HepG2 (cell line): ENCODE data around the gene TCF20. TPM values are rescaled to one million over a fixed set of nuclear protein-coding genes. Genes with fewer than 3 reads are reported as not detected.
A peak's percentile ranks its signal among the peaks of the same experiment; 100 is the strongest.

Source experiments
- ATF1 ChIP-seq: IDR thresholded peaks from 2 replicates; pipeline ENCODE4 v1.6.1; 2016; ENCODE audit warnings: mild to moderate bottlenecking, control low read depth
- EP300 ChIP-seq, 3 experiments: sonication (generic) in 1 of 3; formaldehyde crosslinking in 1 of 3; IDR thresholded peaks; 2 replicates each; pipeline versions ENCODE4 v1.5.1 to v1.6.1; 2011 to 2020; ENCODE audit warnings: low read depth in 2 of 3, low read length in 2 of 3, borderline replicate concordance in 1 of 3, improper control_type of control experiment in 1 of 3, mild to moderate bottlenecking in 1 of 3, missing genetic modification reagents in 1 of 3, moderate library complexity in 1 of 3
- FOSL1 ChIP-seq: sonication (generic); formaldehyde crosslinking; IDR thresholded peaks from 2 replicates; pipeline ENCODE4 v1.9.0; 2021; ENCODE audit warnings: missing genetic modification reagents, borderline replicate concordance
- GFI1 ChIP-seq: sonication (generic); formaldehyde crosslinking; IDR thresholded peaks from 2 replicates; pipeline ENCODE4 v1.5.0; 2020; ENCODE audit warnings: missing genetic modification reagents, mild to moderate bottlenecking, borderline replicate concordance
- KAT2B ChIP-seq: fragments of 150-350 bp; IDR thresholded peaks from 2 replicates; pipeline ENCODE4 v1.6.1; 2014; ENCODE audit warnings: low read depth, low read length, borderline replicate concordance
- RELA ChIP-seq: sonication (generic); formaldehyde crosslinking; IDR thresholded peaks from 2 replicates; pipeline ENCODE4 v1.4.0; 2020; ENCODE audit warnings: missing genetic modification reagents
- SOX13 ChIP-seq, 3 experiments: fragments of 450-650 bp in 1 of 3; sonication (generic) in 1 of 3; formaldehyde crosslinking in 1 of 3; IDR thresholded peaks in 2 of 3; conservative IDR thresholded peaks in 1 of 3; 2 replicates each; pipeline versions ENCODE4 v1.5.0 to v1.6.1; 2016 to 2020; ENCODE audit warnings: antibody characterized with exemption in 1 of 3, mild to moderate bottlenecking in 1 of 3, missing compliant biosample characterization in 1 of 3, missing genetic modification reagents in 1 of 3, moderate library complexity in 1 of 3
- TEAD2 ChIP-seq: sonication (generic); formaldehyde crosslinking; IDR thresholded peaks from 2 replicates; pipeline ENCODE4 v1.9.0; 2021; ENCODE audit warnings: missing genetic modification reagents
- ZNF644 ChIP-seq: IDR thresholded peaks from 2 replicates; pipeline ENCODE4 v1.6.1; 2016; ENCODE audit warnings: low read depth
- polyA plus RNA-seq, 8 experiments: library from polyadenylated mRNA; depleted of rRNA in 3 of 8; stranded (reverse) in 7 of 8; unstranded in 1 of 8; fragments of >200 nt; fragmentation: Illumina TruSeq in 4 of 8; extraction: Trizol in 4 of 8; gene quantifications; 2 replicates each; pipeline versions ENCODE4 v1.2.1 to v1.2.3, GENCODE V29; 2011 to 2016; ENCODE audit warnings: low read depth in 4 of 8, missing spikeins in 1 of 8, mixed read lengths in 1 of 8; ENCODE audit not compliant: insufficient read depth in 1 of 8
- total RNA-seq, 5 experiments: library from RNA; depleted of rRNA; stranded (reverse); fragments of >200 nt; fragmentation: Illumina TruSeq; extraction: Trizol; gene quantifications; 2 replicates each; pipeline ENCODE4 v1.2.3, GENCODE V29; 2016; ENCODE audit warnings: low read depth in 1 of 5
- TF ChIP-seq, protein P1 (sequence below): sonication (generic); formaldehyde crosslinking; IDR thresholded peaks from 2 replicates; pipeline ENCODE4 v1.4.0; 2020; ENCODE audit warnings: missing genetic modification reagents, borderline replicate concordance
- TF ChIP-seq, protein P2 (sequence below): sonication (generic); formaldehyde crosslinking; conservative IDR thresholded peaks from 2 replicates; pipeline ENCODE4 v1.4.0; 2020; ENCODE audit warnings: missing genetic modification reagents
- TF ChIP-seq, protein P3 (sequence below): sonication (generic); formaldehyde crosslinking; IDR thresholded peaks from 2 replicates; pipeline ENCODE4 v1.4.0; 2020; ENCODE audit warnings: missing genetic modification reagents
- TF ChIP-seq, protein P4 (sequence below): sonication (generic); formaldehyde crosslinking; IDR thresholded peaks from 2 replicates; pipeline ENCODE4 v1.8.1; 2022; ENCODE audit warnings: mild to moderate bottlenecking, missing genetic modification reagents
- TF ChIP-seq, protein P5 (sequence below), 2 experiments: sonication (generic) in 1 of 2; formaldehyde crosslinking in 1 of 2; IDR thresholded peaks; 2 replicates each; pipeline versions ENCODE4 v1.4.0 to v1.6.1; 2018 to 2020; ENCODE audit warnings: missing genetic modification reagents in 2 of 2, borderline replicate concordance in 1 of 2, low read depth in 1 of 2, mild to moderate bottlenecking in 1 of 2, missing biosample characterization in 1 of 2

TCF20 gene
- total and polyA plus RNA-seq, 2 of the 13 experiments (the other 11 are each of a cell fraction or from before 2014, with no cell fraction given): 12.8 to 23.7 TPM

DNA sequence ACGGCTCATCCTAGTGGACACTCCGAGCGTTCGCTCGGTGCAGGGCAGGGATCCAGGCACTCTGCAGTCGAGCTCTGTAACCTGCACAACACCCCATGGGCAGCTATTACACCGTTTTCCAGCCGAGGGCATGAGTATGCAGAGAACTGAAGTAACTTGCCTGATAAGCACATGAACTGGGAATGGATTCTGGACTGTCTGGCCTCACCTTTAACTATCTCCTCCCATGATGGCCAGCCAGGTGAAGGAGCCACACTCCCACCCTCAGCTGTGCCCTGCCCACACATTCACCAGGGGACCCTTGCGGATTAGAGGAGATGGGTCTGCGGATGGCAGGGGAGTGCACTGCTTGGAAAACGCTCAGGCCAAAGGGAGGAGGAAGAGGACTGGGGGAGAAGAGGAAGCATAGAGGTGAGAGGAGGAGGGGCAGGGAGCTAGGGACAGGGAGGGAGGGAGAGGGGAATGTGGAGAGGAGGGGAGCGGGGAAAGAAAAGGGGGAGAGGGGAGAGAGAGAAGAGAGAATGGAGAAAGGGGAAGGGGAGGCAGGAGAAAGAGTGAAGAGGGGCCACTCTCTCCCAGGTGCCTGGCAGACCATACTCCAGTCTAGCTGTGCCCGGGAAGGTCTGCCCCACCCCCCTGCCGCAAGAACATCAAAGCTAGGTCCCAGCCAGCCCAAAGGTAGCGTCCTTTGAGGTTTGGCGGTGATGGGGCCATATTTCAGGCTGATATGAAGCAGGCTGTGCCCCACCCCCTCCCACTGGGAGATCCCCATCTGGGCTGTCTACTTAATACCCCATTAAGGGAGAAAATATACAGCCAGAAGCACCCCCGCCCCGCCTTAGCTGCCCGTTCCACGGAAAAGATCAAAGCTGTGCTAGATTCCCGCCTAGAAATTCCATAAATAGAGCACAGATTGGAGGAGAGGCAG, 33.2 kb upstream of the TCF20 start (continued):
- TF ChIP-seq SOX13 (IDR thresholded peaks at IDR 0.05): no peak
- 0 out of 4 replicates have a peak, but pooled peaks of 1 of the 2 experiments have one; percentile 10 for TF ChIP-seq SOX13 (CRISPR knock-in tag; conservative IDR thresholded peaks at IDR 0.05 in 1 of 2, IDR thresholded peaks at IDR 0.05 in 1 of 2)
- 0 out of 2 replicates have a peak, but pooled peaks have one; percentile 10 for TF ChIP-seq ZNF644 (CRISPR knock-in tag)
- TF ChIP-seq, protein P1, sequence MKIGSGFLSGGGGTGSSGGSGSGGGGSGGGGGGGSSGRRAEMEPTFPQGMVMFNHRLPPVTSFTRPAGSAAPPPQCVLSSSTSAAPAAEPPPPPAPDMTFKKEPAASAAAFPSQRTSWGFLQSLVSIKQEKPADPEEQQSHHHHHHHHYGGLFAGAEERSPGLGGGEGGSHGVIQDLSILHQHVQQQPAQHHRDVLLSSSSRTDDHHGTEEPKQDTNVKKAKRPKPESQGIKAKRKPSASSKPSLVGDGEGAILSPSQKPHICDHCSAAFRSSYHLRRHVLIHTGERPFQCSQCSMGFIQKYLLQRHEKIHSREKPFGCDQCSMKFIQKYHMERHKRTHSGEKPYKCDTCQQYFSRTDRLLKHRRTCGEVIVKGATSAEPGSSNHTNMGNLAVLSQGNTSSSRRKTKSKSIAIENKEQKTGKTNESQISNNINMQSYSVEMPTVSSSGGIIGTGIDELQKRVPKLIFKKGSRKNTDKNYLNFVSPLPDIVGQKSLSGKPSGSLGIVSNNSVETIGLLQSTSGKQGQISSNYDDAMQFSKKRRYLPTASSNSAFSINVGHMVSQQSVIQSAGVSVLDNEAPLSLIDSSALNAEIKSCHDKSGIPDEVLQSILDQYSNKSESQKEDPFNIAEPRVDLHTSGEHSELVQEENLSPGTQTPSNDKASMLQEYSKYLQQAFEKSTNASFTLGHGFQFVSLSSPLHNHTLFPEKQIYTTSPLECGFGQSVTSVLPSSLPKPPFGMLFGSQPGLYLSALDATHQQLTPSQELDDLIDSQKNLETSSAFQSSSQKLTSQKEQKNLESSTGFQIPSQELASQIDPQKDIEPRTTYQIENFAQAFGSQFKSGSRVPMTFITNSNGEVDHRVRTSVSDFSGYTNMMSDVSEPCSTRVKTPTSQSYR (CRISPR knock-in tag): peak; percentile 87
- TF ChIP-seq, protein P2, sequence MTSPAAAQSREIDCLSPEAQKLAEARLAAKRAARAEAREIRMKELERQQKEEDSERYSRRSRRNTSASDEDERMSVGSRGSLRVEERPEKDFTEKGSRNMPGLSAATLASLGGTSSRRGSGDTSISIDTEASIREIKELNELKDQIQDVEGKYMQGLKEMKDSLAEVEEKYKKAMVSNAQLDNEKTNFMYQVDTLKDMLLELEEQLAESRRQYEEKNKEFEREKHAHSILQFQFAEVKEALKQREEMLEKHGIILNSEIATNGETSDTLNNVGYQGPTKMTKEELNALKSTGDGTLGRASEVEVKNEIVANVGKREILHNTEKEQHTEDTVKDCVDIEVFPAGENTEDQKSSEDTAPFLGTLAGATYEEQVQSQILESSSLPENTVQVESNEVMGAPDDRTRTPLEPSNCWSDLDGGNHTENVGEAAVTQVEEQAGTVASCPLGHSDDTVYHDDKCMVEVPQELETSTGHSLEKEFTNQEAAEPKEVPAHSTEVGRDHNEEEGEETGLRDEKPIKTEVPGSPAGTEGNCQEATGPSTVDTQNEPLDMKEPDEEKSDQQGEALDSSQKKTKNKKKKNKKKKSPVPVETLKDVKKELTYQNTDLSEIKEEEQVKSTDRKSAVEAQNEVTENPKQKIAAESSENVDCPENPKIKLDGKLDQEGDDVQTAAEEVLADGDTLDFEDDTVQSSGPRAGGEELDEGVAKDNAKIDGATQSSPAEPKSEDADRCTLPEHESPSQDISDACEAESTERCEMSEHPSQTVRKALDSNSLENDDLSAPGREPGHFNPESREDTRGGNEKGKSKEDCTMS (CRISPR knock-in tag): no peak
- TF ChIP-seq, protein P3, sequence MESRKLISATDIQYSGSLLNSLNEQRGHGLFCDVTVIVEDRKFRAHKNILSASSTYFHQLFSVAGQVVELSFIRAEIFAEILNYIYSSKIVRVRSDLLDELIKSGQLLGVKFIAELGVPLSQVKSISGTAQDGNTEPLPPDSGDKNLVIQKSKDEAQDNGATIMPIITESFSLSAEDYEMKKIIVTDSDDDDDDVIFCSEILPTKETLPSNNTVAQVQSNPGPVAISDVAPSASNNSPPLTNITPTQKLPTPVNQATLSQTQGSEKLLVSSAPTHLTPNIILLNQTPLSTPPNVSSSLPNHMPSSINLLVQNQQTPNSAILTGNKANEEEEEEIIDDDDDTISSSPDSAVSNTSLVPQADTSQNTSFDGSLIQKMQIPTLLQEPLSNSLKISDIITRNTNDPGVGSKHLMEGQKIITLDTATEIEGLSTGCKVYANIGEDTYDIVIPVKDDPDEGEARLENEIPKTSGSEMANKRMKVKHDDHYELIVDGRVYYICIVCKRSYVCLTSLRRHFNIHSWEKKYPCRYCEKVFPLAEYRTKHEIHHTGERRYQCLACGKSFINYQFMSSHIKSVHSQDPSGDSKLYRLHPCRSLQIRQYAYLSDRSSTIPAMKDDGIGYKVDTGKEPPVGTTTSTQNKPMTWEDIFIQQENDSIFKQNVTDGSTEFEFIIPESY: no peak
- TF ChIP-seq FOSL1: no peak
- TF ChIP-seq EP300 (IDR thresholded peaks at IDR 0.05; ENCODE audit: low read depth in 2 of 2, low read length in 2 of 2): peak in 1 of 2 experiments; percentile 49; a peak in 1 of 4 replicates
- peak; percentile 30; the same call in 1 of the 2 replicates for TF ChIP-seq EP300 (CRISPR knock-in tag; IDR thresholded peaks at IDR 0.05; ENCODE audit: borderline replicate concordance)
- TF ChIP-seq TEAD2 (CRISPR knock-in tag): no peak
- no peak for TF ChIP-seq ATF1 (CRISPR knock-in tag)
- TF ChIP-seq KAT2B: no peak
- TF ChIP-seq, protein P4, sequence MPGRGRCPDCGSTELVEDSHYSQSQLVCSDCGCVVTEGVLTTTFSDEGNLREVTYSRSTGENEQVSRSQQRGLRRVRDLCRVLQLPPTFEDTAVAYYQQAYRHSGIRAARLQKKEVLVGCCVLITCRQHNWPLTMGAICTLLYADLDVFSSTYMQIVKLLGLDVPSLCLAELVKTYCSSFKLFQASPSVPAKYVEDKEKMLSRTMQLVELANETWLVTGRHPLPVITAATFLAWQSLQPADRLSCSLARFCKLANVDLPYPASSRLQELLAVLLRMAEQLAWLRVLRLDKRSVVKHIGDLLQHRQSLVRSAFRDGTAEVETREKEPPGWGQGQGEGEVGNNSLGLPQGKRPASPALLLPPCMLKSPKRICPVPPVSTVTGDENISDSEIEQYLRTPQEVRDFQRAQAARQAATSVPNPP (CRISPR knock-in tag): no peak
- no peak for TF ChIP-seq RELA
- TF ChIP-seq, protein P5, sequence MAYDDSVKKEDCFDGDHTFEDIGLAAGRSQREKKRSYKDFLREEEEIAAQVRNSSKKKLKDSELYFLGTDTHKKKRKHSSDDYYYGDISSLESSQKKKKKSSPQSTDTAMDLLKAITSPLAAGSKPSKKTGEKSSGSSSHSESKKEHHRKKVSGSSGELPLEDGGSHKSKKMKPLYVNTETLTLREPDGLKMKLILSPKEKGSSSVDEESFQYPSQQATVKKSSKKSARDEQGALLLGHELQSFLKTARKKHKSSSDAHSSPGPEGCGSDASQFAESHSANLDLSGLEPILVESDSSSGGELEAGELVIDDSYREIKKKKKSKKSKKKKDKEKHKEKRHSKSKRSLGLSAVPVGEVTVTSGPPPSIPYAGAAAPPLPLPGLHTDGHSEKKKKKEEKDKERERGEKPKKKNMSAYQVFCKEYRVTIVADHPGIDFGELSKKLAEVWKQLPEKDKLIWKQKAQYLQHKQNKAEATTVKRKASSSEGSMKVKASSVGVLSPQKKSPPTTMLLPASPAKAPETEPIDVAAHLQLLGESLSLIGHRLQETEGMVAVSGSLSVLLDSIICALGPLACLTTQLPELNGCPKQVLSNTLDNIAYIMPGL (CRISPR knock-in tag; IDR thresholded peaks at IDR 0.05; ENCODE audit: borderline replicate concordance in 1 of 2, low read depth in 1 of 2): no peak
- peak; percentile 97 for TF ChIP-seq GFI1 (CRISPR knock-in tag)
